Breast epithelium (tissue), 4 donors: ENCODE measurements around the gene EBF3. TPM values are rescaled to one million over a fixed set of nuclear protein-coding genes. Genes with fewer than 3 reads are reported as not detected.

Source experiments
- DNase-seq, 2 donors: peaks; one replicate each; pipeline ENCODE4 v3.0.0-alpha.2; 2019; ENCODE audit warnings: low spot score in 2 of 2
- H3K27ac ChIP-seq, 2 donors: fragments of 200-600 bp; sonication (generic) in 1 of 2; one replicate each; pipeline ENCODE4 v1.5.1; 2016 to 2019; ENCODE audit warnings: mild to moderate bottlenecking in 1 of 2
- H3K27me3 ChIP-seq, 2 donors: fragments of 200-600 bp; sonication (generic) in 1 of 2; one replicate each; pipeline versions ENCODE4 v1.5.1 to v1.6.0; 2017 to 2019; ENCODE audit warnings: control low read depth in 1 of 2, mild to moderate bottlenecking in 1 of 2
- H3K36me3 ChIP-seq: fragments of 200-600 bp; one replicate; pipeline ENCODE4 v1.5.1; 2019
- H3K4me1 ChIP-seq, 2 donors: fragments of 200-600 bp; sonication (generic); one replicate each; pipeline ENCODE4 v1.5.1; 2016 to 2019; ENCODE audit warnings: control low read depth in 1 of 2
- H3K4me3 ChIP-seq, 3 donors: fragments of 200-600 bp; sonication (generic); 1 replicate in 2 of 3; 2 replicates in 1 of 3; pipeline ENCODE4 v1.5.1; 2016 to 2019; ENCODE audit warnings: mild to moderate bottlenecking in 3 of 3, moderate library complexity in 2 of 3
- H3K9me3 ChIP-seq, 2 donors: fragments of 200-600 bp; sonication (generic) in 1 of 2; one replicate each; pipeline ENCODE4 v1.5.1; 2016 to 2019; ENCODE audit warnings: control low read depth in 1 of 2
- POLR2A ChIP-seq: fragments of 450-650 bp; IDR thresholded peaks from one replicate; pipeline ENCODE4 v1.6.1; 2016; ENCODE audit warnings: antibody characterized with exemption, mild to moderate bottlenecking, moderate library complexity
- POLR2AphosphoS5 ChIP-seq, 3 donors: sonication (generic); formaldehyde crosslinking; IDR thresholded peaks; one replicate each; pipeline ENCODE4 v1.6.1; 2017; ENCODE audit warnings: antibody characterized with exemption in 3 of 3
- intact Hi-C: fragments of 100-400 bp; cut with DNase I; formaldehyde crosslinking; loops from one replicate; pipeline ENCODE4 v1.15.1; 2023; ENCODE audit warnings: low total_unique reads
- total RNA-seq, 3 donors: library from RNA; depleted of rRNA; stranded (reverse); fragments of >200 nt; gene quantifications; one replicate each; pipeline ENCODE4 v1.1.0, GENCODE V29; 2016
- TF ChIP-seq, protein P1 (sequence below), 3 donors: fragments of 450-650 bp; IDR thresholded peaks; one replicate each; pipeline ENCODE4 v1.5.1; 2016 to 2017; ENCODE audit warnings: antibody characterized with exemption in 3 of 3, mild to moderate bottlenecking in 3 of 3, moderate library complexity in 3 of 3

The EBF3 gene
- total RNA-seq, 3 donors from 2014 or later, result 4.2 to 28.0 (median 6.6) TPM

DNA sequence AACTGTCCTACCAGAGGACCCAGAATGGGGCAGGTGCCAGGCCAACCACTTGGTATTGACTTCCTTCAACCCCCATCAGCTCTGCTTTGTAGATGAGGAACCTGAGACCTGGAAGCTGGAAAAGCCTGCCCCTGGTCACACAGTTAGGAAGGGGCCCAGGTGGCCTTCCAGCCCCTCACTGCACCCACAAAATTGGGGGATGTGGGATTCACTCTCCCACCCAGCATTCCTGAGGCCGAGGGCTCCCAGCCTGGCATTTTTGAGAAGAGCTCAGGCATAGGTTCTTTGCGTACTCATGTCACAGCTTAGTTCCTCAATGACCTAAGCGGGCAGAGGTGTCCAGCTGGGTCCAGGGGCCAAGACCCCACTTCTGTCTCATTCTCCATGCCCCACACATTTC lies 46.1 kb downstream of the EBF3 start:
- H3K4me3 ChIP-seq, result no peak overlapping the region
- no peak overlapping the region for H3K27ac ChIP-seq
- DNase-seq, result peak in 1 of 2 donors; percentile 19
- no peaks in the 10 kb centered on the region for H3K4me1 ChIP-seq
- TF ChIP-seq, protein P1, sequence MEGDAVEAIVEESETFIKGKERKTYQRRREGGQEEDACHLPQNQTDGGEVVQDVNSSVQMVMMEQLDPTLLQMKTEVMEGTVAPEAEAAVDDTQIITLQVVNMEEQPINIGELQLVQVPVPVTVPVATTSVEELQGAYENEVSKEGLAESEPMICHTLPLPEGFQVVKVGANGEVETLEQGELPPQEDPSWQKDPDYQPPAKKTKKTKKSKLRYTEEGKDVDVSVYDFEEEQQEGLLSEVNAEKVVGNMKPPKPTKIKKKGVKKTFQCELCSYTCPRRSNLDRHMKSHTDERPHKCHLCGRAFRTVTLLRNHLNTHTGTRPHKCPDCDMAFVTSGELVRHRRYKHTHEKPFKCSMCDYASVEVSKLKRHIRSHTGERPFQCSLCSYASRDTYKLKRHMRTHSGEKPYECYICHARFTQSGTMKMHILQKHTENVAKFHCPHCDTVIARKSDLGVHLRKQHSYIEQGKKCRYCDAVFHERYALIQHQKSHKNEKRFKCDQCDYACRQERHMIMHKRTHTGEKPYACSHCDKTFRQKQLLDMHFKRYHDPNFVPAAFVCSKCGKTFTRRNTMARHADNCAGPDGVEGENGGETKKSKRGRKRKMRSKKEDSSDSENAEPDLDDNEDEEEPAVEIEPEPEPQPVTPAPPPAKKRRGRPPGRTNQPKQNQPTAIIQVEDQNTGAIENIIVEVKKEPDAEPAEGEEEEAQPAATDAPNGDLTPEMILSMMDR (IDR thresholded peaks at IDR 0.05), result no peak
- TF ChIP-seq POLR2A (no peak), POLR2AphosphoS5 (IDR thresholded peaks at IDR 0.05) (no peak)
- no peaks in the 10 kb centered on the region for H3K36me3 ChIP-seq
- intact Hi-C loops, result loop anchor here (1.0 kb wide), 1 partner anchor 10 kb away; no protein-coding TSS in a partner anchor
- H3K27me3 ChIP-seq, result no peaks in the 10 kb centered on the region
- H3K9me3 ChIP-seq, result no peaks in the 10 kb centered on the region

- Histone ChIP-seq H3K4me3 (no peak overlapping the region), H3K27ac (no peak overlapping the region), H3K27me3 (no peaks in the 10 kb centered on the region), H3K4me1 (no peaks in the 10 kb centered on the region), H3K9me3 (no peaks in the 10 kb centered on the region), H3K36me3 (no peaks in the 10 kb centered on the region)
- intact Hi-C loops, result no loop called here
- peak in 1 of 2 donors; percentile 39 for DNase-seq
- TF ChIP-seq POLR2A (no peak), POLR2AphosphoS5 (IDR thresholded peaks at IDR 0.05) (no peak)
- TF ChIP-seq, protein P1 (IDR thresholded peaks at IDR 0.05), result no peak
Measured at GRCh38 chr10:129916506-129916995, 47.5 kb downstream of the EBF3 start.

DNA sequence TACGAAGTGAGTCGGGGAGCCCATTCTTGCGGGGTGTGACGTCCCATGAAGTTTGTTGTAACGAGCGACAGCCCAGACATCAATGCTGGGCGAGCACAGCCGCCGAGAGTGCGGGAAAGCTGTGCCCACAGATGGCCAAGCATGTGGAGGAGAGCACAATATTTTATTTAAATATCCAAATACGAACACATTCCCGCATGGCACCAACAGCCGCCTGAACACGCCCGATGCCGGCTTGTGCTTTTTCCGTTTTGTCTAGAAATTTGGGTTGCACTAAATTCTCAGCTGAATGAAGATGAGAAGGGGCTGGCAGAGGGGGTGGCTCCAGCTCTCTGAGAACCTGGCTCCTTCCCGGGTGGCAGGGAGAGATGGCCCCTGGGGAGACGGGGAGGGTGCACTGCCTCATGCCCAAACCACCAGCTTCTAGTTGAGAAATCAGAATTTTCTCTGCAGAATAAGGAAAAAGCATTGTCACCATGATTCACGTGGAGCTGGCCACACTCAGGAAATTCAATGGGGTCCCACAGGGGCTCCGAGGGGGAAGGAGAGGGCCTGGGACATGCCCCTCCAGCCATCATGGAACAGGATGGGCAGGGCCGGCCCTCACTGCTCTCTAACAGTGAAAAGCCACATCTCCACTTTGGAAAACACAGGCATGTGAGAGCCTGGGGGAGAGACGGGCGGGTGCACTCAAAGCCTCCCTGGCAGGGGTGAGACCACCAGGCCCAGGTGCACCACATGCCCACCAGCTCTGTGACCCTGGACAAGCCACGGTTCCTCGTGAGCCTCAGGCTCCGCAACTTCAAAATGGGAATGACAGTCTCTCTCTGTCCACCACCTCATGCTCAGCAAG lies 48.3 kb downstream of the EBF3 start:
- TF ChIP-seq POLR2AphosphoS5 (IDR thresholded peaks at IDR 0.05) (no peak), POLR2A (no peak)
- TF ChIP-seq, protein P1 (IDR thresholded peaks at IDR 0.05), result no peak
- Histone ChIP-seq H3K27ac (no peak overlapping the region), H3K36me3 (no peaks in the 10 kb centered on the region), H3K9me3 (no peaks in the 10 kb centered on the region), H3K27me3 (no peaks in the 10 kb centered on the region), H3K4me3 (no peak overlapping the region), H3K4me1 (no peaks in the 10 kb centered on the region)
- peak in 1 of 2 donors; percentile 44 for DNase-seq
- intact Hi-C loops, result no loop called here

DNA sequence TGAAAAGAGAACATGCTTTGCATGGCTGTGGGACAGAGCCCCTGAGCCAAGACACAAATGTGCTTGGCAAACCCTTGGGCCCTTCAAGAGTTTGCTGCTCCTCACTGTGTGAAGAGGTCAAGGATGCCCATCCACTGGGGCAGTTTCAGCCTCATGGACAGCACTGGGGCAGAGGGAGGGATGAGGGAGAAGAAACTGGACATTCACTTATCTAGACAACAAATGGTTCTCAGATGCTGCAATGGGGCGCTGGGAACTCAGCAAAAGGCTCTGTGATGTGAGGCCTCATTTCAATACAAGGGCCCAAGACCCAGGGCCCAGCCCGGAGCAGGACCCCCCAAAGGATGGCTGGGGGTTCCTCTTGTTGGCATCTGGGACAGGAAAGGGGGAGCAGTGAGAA lies 49.1 kb downstream of the EBF3 start:
- Histone ChIP-seq H3K36me3 (no peaks in the 10 kb centered on the region), H3K9me3 (no peaks in the 10 kb centered on the region), H3K27ac (no peak overlapping the region), H3K27me3 (no peaks in the 10 kb centered on the region), H3K4me3 (no peak overlapping the region), H3K4me1 (no peaks in the 10 kb centered on the region)
- no peak for TF ChIP-seq POLR2A
- TF ChIP-seq, protein P1 (IDR thresholded peaks at IDR 0.05), result no peak
- no peak for TF ChIP-seq POLR2AphosphoS5 (IDR thresholded peaks at IDR 0.05)
- intact Hi-C loops, result no loop called here
- DNase-seq, result peak in 1 of 2 donors; percentile 14

DNA sequence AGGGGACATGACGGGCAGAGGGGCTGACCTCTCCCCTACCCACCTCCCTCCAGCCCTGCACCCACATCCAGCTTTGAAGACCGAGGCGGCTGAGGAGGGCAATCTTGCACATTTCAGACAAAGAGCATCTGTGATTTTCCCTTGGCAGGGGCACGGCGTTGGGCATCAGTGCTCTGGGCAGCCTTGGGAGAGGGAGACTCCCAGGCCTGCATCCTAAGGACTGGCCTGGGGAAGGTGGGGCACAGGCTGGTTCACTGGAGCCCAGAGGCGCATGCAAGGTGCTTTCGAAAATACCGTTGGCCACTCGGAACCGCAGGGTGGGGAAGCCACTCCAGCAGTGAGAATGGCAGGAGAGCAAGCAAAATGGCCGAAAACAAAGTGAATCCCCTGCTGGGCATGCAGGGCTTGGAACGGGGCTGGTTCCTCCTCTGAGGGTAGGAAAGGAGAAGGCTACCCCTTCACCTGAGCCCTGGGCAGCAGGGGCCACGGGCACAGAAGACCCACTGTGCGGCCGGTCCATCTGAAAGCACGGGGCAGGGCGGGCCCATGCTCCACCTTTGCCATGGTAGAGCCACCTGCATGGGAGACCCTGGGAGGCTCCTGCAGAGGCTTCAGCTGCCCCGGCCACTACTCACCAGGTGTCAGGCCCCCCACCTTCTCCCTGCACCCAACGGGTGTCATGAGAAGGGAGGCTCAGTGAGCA lies 49.8 kb downstream of the EBF3 start:
- Histone ChIP-seq H3K27me3 (no peaks in the 10 kb centered on the region), H3K4me1 (no peaks in the 10 kb centered on the region), H3K9me3 (no peaks in the 10 kb centered on the region), H3K27ac (no peak overlapping the region), H3K4me3 (no peak overlapping the region), H3K36me3 (no peaks in the 10 kb centered on the region)
- no peak for TF ChIP-seq POLR2AphosphoS5 (IDR thresholded peaks at IDR 0.05)
- TF ChIP-seq, protein P1 (IDR thresholded peaks at IDR 0.05), result no peak
- no peak for TF ChIP-seq POLR2A
- peak in 1 of 2 donors; percentile 48 for DNase-seq
- intact Hi-C loops, result no loop called here
